Measurements from ENCODE around the gene ERBB4. TPM values are rescaled to one million over a fixed set of nuclear protein-coding genes. Genes with fewer than 3 reads are reported as not detected.

Gene ERBB4
- total RNA-seq, 6 donors from 2014 or later: 3.3 to 24.2 (median 11.7) TPM

DNA sequence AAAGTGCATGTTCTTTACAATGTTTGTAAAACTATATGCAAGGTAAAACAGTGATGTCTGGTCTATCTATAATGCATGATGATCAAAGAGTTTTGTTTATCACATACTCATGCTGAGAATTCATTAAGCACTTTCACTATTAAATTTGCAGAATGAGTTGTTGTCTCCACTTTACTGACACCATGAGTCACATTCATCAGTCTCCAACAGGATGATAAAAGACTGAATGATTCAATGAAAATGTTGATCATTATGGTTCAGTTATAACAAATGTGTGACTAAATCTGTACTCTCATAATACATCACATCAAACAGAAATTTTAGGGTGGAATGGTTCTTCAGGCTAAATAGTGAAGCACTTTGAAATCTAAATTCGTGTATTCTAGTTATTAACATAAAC is 129.0 kb downstream of the ERBB4 start:
- 52 to 56% methylated on average over 1 of the region's 1 CpG for WGBS, 2 donors
- Histone ChIP-seq H3K36me3 (no peaks in the 10 kb centered on the region), H3K27ac (no peak overlapping the region), H3K9me3 (no peaks in the 10 kb centered on the region), H3K4me3 (no peak overlapping the region), H3K27me3 (no peaks in the 10 kb centered on the region), H3K4me1 (no peaks in the 10 kb centered on the region)
- TF ChIP-seq EP300 (IDR thresholded peaks at IDR 0.05): no peak
- TF ChIP-seq, protein P1, sequence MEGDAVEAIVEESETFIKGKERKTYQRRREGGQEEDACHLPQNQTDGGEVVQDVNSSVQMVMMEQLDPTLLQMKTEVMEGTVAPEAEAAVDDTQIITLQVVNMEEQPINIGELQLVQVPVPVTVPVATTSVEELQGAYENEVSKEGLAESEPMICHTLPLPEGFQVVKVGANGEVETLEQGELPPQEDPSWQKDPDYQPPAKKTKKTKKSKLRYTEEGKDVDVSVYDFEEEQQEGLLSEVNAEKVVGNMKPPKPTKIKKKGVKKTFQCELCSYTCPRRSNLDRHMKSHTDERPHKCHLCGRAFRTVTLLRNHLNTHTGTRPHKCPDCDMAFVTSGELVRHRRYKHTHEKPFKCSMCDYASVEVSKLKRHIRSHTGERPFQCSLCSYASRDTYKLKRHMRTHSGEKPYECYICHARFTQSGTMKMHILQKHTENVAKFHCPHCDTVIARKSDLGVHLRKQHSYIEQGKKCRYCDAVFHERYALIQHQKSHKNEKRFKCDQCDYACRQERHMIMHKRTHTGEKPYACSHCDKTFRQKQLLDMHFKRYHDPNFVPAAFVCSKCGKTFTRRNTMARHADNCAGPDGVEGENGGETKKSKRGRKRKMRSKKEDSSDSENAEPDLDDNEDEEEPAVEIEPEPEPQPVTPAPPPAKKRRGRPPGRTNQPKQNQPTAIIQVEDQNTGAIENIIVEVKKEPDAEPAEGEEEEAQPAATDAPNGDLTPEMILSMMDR (IDR thresholded peaks at IDR 0.05): no peak
- no peak for TF ChIP-seq POLR2A (IDR thresholded peaks at IDR 0.05)
- no peak for TF ChIP-seq POLR2AphosphoS5 (IDR thresholded peaks at IDR 0.05)
- DNase-seq: no peak
- no peak for ATAC-seq (ENCODE audit: low FRiP score in 2 of 2)

GRCh38 chr2:212408524-212408923 is 130.1 kb downstream of the ERBB4 start:
- Histone ChIP-seq H3K27me3 (no peaks in the 10 kb centered on the region), H3K4me3 (no peak overlapping the region), H3K9me3 (no peaks in the 10 kb centered on the region), H3K27ac (no peak overlapping the region), H3K4me1 (no peaks in the 10 kb centered on the region), H3K36me3 (no peaks in the 10 kb centered on the region)
- DNase-seq: no peak
- no peak for ATAC-seq (ENCODE audit: low FRiP score in 2 of 2)
- TF ChIP-seq EP300 (IDR thresholded peaks at IDR 0.05) (no peak), POLR2A (IDR thresholded peaks at IDR 0.05) (no peak), POLR2AphosphoS5 (IDR thresholded peaks at IDR 0.05) (no peak)
- TF ChIP-seq, protein P1 (IDR thresholded peaks at IDR 0.05): no peak
- 80 to 88% methylated on average over 4 of the region's 4 CpGs for WGBS, 2 donors

GRCh38 chr2:212406716-212407115 is 131.9 kb downstream of the ERBB4 start:
- H3K4me1 ChIP-seq: no peaks in the 10 kb centered on the region
- no peak for ATAC-seq (ENCODE audit: low FRiP score in 2 of 2)
- H3K4me3 ChIP-seq: no peak overlapping the region
- H3K27ac ChIP-seq: no peak overlapping the region
- no peaks in the 10 kb centered on the region for H3K36me3 ChIP-seq
- no peaks in the 10 kb centered on the region for H3K27me3 ChIP-seq
- no peak for TF ChIP-seq POLR2AphosphoS5 (IDR thresholded peaks at IDR 0.05)
- no peak for TF ChIP-seq EP300 (IDR thresholded peaks at IDR 0.05)
- TF ChIP-seq, protein P1 (IDR thresholded peaks at IDR 0.05): no peak
- TF ChIP-seq POLR2A (IDR thresholded peaks at IDR 0.05): no peak
- no peak for DNase-seq
- WGBS, 2 donors: 67 to 77% methylated on average over 1 of the region's 1 CpG
- no peaks in the 10 kb centered on the region for H3K9me3 ChIP-seq

DNA sequence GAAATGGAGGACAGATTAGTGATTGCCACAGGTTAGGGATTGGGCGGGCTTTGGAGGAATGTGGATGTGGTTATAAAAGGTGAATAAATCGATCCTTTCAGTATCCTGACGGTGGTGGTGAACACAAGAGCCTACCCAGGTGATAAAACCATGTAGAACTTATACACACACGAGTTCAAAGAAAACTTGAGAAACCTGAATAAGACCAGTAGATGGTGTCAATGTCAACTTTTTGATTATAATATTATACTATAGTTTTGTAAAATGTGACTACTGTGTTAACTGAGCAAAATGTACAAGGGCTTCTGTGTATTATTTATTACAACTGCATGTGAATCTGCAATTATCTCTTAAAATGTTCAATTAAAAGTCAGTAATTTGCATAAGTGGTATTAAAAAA is 136.3 kb downstream of the ERBB4 start:
- DNase-seq (no peak), ATAC-seq (ENCODE audit: low FRiP score in 2 of 2) (no peak)
- Histone ChIP-seq H3K27ac (no peak overlapping the region), H3K4me3 (no peak overlapping the region), H3K36me3 (no peaks in the 10 kb centered on the region), H3K27me3 (no peaks in the 10 kb centered on the region), H3K9me3 (no peaks in the 10 kb centered on the region), H3K4me1 (no peaks in the 10 kb centered on the region)
- WGBS, 2 donors: 60 to 71% methylated on average over 4 of the region's 4 CpGs
- no peak for TF ChIP-seq POLR2AphosphoS5 (IDR thresholded peaks at IDR 0.05)
- TF ChIP-seq POLR2A (IDR thresholded peaks at IDR 0.05): no peak
- TF ChIP-seq, protein P1 (IDR thresholded peaks at IDR 0.05): no peak
- no peak for TF ChIP-seq EP300 (IDR thresholded peaks at IDR 0.05)

DNA sequence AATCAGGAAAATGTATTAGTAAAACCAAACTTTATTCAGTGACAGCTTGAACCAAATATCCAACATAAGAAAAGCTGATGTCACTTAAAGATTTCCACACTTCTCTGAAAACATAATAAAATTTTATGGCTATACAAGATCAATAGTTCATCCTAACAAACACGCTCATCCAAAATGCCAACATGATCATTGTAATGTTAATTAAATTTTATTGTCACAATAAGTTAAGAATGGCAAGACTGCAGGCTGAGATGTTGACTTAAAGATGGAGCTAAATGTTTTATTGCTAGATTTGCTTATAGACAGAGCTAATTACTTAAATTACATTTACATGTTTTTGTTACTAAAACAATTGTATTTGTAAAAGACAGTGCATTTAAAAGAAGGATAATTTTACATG is 140.3 kb downstream of the ERBB4 start:
- Histone ChIP-seq H3K4me3 (no peak overlapping the region), H3K27ac (no peak overlapping the region), H3K36me3 (no peaks in the 10 kb centered on the region), H3K9me3 (no peaks in the 10 kb centered on the region), H3K27me3 (no peaks in the 10 kb centered on the region), H3K4me1 (no peaks in the 10 kb centered on the region)
- 87 to 88% methylated on average over 1 of the region's 1 CpG for WGBS, 2 donors
- DNase-seq (no peak), ATAC-seq (ENCODE audit: low FRiP score in 2 of 2) (no peak)
- TF ChIP-seq POLR2AphosphoS5 (IDR thresholded peaks at IDR 0.05) (no peak), POLR2A (IDR thresholded peaks at IDR 0.05) (no peak), EP300 (IDR thresholded peaks at IDR 0.05) (no peak)
- TF ChIP-seq, protein P1 (IDR thresholded peaks at IDR 0.05): no peak
